HPDE6-E6E7 (cell line): ENCODE data around the gene SEPTIN12.
"Not testable (repeated sequence)": the region's sequence is repeated elsewhere in the genome, so short reads cannot be mapped to it uniquely, and the experiment has no call there.

ENCODE experiments used
- DNase-seq: peaks from one replicate; pipeline ENCODE4 v3.0.0; 2011; ENCODE audit warnings: missing footprints; ENCODE audit errors: extremely low spot score

Gene SEPTIN12

GRCh38 chr16:4784444-4784987, 3.6 kb downstream of the SEPTIN12 start:
- not testable (repeated sequence) for DNase-seq

- DNase-seq, result no peak
Measured at GRCh38 chr16:4783951-4784336, 4.2 kb downstream of the SEPTIN12 start.

- no peak for DNase-seq
Measured at GRCh38 chr16:4783251-4783950, 4.7 kb downstream of the SEPTIN12 start.

GRCh38 chr16:4780235-4780634, 7.9 kb downstream of the SEPTIN12 start:
- DNase-seq, result no peak

- DNase-seq, result no peak
Measured at GRCh38 chr16:4778050-4778392, 10.1 kb downstream of the SEPTIN12 start.

GRCh38 chr16:4777339-4778049, 10.7 kb downstream of the SEPTIN12 start:
- DNase-seq, result no peak

GRCh38 chr16:4776141-4776705, 11.9 kb downstream of the SEPTIN12 start:
- no peak for DNase-seq

GRCh38 chr16:4775005-4775404, 13.1 kb downstream of the SEPTIN12 start:
- DNase-seq, result no peak

GRCh38 chr16:4772351-4772750, 15.8 kb downstream of the SEPTIN12 start:
- DNase-seq, result no peak

GRCh38 chr16:4771646-4772045, 16.5 kb downstream of the SEPTIN12 start:
- DNase-seq, result no peak

- DNase-seq, result no peak
Measured at GRCh38 chr16:4769306-4769638, 18.9 kb downstream of the SEPTIN12 start.

GRCh38 chr16:4768549-4769305, 19.4 kb downstream of the SEPTIN12 start:
- DNase-seq, result peak; percentile 94

GRCh38 chr16:4767872-4768548, 20.1 kb downstream of the SEPTIN12 start:
- DNase-seq, result no peak

- DNase-seq, result peak; percentile 95
Measured at GRCh38 chr16:4766875-4767628, 21.1 kb downstream of the SEPTIN12 start, which contains the start of gene ZNF500. TSS of gene ZNF500 (minus strand) at chr16:4767162. CDS start at chr16:4765978, 1,184 bp downstream.

- DNase-seq, result no peak
Measured at GRCh38 chr16:4765511-4766474, 22.4 kb downstream of the SEPTIN12 start.

- no peak for DNase-seq
Measured at GRCh38 chr16:4763791-4764190, 24.4 kb downstream of the SEPTIN12 start.

GRCh38 chr16:4762205-4762604, 25.9 kb downstream of the SEPTIN12 start:
- DNase-seq, result no peak

GRCh38 chr16:4760221-4760910, 27.8 kb downstream of the SEPTIN12 start:
- DNase-seq, result no peak

- no peak for DNase-seq
Measured at GRCh38 chr16:4755687-4756086, 32.5 kb downstream of the SEPTIN12 start.
